H1 (cell line): ENCODE measurements around the gene SPATS2. TPM values are rescaled to one million over a fixed set of nuclear protein-coding genes. Genes with fewer than 3 reads are reported as not detected.

Experiments used
- BACH1 ChIP-seq: IDR thresholded peaks from 2 replicates; pipeline ENCODE4 v1.6.1; 2012; ENCODE audit warnings: low read length, improper control_type of control experiment
- polyA plus RNA-seq, 7 experiments: library from polyadenylated mRNA; depleted of rRNA in 3 of 7; stranded (reverse) in 5 of 7; unstranded in 2 of 7; fragments of >200 nt in 5 of 7; fragments of 200-250 nt in 2 of 7; gene quantifications; 1 replicate in 5 of 7; 2 replicates in 1 of 7; 4 replicates in 1 of 7; pipeline versions ENCODE4 v1.2.1 to v1.2.3, GENCODE V29; 2011 to 2013; ENCODE audit warnings: missing spikeins in 2 of 7, mixed read lengths in 2 of 7
- total RNA-seq: library from RNA; stranded (reverse); fragmentation: NEBNext Ultra II Directional; extraction: Animal tissue kit (Norgen Biotek cat#: 25700); gene quantifications from 2 replicates; pipeline ENCODE4 v1.2.1, GENCODE V29; 2021

Gene SPATS2
- total and polyA plus RNA-seq, 2 of the 8 experiments (the other 6 are each of a cell fraction or from before 2014, with no cell fraction given): 19.2 to 24.5 TPM

DNA sequence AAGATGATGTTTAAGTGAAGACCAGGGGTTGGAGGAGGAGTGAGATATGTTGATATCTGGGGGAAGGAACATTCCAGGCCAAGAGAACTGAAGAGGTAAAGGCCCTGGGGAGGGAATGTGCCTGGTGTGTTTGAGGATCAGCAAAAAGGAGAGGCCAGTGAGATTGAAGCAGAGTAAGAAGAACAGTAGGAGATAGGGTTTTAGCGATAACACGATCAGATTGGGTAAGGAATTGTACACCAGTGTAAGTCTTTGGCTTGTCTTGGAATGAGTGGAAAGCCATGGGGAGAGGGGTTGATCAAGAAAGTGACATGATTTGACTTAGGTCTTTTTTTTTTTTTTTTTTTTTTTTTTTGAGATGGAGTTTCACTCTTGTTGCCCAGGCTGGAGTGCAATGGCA lies 39.4 kb upstream of the SPATS2 start (continued):
- no peak for TF ChIP-seq BACH1
